Vagina (tissue), 2 donors: Measurements from ENCODE around the gene CWF19L1.

Source experiments
- CTCF ChIP-seq, 3 experiments: fragments of 450-650 bp in 2 of 3; fragments of 200-600 bp in 1 of 3; sonication (generic) in 1 of 3; IDR thresholded peaks; one replicate each; pipeline ENCODE4 v1.5.1; 2017 to 2019; ENCODE audit warnings: antibody characterized with exemption in 3 of 3, mild to moderate bottlenecking in 2 of 3, moderate library complexity in 2 of 3
- POLR2A ChIP-seq, 2 donors: fragments of 450-650 bp; IDR thresholded peaks; one replicate each; pipeline ENCODE4 v1.6.1; 2017; ENCODE audit warnings: antibody characterized with exemption in 2 of 2, mild to moderate bottlenecking in 2 of 2, moderate library complexity in 2 of 2
- POLR2AphosphoS5 ChIP-seq, 2 donors: sonication (generic); formaldehyde crosslinking; IDR thresholded peaks; one replicate each; pipeline ENCODE4 v1.9.0; 2017; ENCODE audit warnings: antibody characterized with exemption in 2 of 2, mild to moderate bottlenecking in 2 of 2, low read depth in 1 of 2; ENCODE audit not compliant: insufficient read depth in 1 of 2

- TF ChIP-seq POLR2A (IDR thresholded peaks at IDR 0.05) = no peak
- no peak for TF ChIP-seq CTCF (IDR thresholded peaks at IDR 0.05)
- no peak for TF ChIP-seq POLR2AphosphoS5 (IDR thresholded peaks at IDR 0.05; ENCODE audit: insufficient read depth in 1 of 2, low read depth in 1 of 2)
Observed at GRCh38 chr10:100248820-100249219, 18.6 kb downstream of the CWF19L1 start.
